Measurements from ENCODE around the gene NAV3. TPM values are rescaled to one million over a fixed set of nuclear protein-coding genes. Genes with fewer than 3 reads are reported as not detected.

NAV3 gene
- total RNA-seq, 1 donor from 2014 or later = 8.1 TPM

DNA sequence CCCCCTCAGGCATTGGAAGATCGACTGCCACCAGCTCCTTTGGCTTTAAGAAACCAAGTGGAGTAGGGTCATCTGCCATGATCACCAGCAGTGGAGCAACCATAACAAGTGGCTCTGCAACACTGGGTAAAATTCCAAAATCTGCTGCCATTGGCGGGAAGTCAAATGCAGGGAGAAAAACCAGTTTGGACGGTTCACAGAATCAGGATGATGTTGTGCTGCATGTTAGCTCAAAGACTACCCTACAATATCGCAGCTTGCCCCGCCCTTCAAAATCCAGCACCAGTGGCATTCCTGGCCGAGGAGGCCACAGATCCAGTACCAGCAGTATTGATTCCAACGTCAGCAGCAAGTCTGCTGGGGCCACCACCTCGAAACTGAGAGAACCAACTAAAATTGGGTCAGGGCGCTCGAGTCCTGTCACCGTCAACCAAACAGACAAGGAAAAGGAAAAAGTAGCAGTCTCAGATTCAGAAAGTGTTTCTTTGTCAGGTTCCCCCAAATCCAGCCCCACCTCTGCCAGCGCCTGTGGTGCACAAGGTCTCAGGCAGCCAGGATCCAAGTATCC, 288.7 kb downstream of the NAV3 start:
- Mint-ChIP-seq H3K27me3 (ENCODE audit: unreplicated experiment) (no peaks in the 10 kb centered on the region), H3K9me3 (ENCODE audit: unreplicated experiment) (peaks cover under 1% of the 10 kb centered on the region), H3K4me1 (ENCODE audit: unreplicated experiment) (peaks cover 5% of the 10 kb centered on the region), H3K4me3 (ENCODE audit: unreplicated experiment) (no peak overlapping the region), H3K36me3 (ENCODE audit: unreplicated experiment) (no peaks in the 10 kb centered on the region), H3K27ac (ENCODE audit: unreplicated experiment) (no peak overlapping the region)
- DNase-seq (ENCODE audit: extremely low spot score, unreplicated experiment) = no peak
- TF ChIP-seq, protein P1, sequence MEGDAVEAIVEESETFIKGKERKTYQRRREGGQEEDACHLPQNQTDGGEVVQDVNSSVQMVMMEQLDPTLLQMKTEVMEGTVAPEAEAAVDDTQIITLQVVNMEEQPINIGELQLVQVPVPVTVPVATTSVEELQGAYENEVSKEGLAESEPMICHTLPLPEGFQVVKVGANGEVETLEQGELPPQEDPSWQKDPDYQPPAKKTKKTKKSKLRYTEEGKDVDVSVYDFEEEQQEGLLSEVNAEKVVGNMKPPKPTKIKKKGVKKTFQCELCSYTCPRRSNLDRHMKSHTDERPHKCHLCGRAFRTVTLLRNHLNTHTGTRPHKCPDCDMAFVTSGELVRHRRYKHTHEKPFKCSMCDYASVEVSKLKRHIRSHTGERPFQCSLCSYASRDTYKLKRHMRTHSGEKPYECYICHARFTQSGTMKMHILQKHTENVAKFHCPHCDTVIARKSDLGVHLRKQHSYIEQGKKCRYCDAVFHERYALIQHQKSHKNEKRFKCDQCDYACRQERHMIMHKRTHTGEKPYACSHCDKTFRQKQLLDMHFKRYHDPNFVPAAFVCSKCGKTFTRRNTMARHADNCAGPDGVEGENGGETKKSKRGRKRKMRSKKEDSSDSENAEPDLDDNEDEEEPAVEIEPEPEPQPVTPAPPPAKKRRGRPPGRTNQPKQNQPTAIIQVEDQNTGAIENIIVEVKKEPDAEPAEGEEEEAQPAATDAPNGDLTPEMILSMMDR (IDR thresholded peaks at IDR 0.05) = no peak

DNA sequence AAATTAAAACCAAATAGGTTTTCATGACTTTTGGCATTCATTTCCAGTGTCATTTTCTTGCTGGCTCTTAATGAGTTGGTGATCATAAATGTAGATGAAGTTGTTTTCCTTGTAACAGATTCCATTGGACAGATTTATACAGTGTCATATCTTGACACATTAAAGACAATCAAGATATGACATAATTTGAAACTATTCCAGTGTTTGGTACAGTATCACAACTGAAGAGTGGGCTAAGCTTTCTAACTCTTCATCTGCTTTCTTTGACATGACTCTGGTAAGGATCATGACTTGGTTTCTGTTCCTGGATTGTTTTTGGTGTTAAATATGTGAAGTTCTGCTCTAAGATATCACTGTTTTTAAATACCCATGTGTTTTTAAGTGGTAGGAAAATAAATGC, 289.6 kb downstream of the NAV3 start:
- TF ChIP-seq, protein P1 (IDR thresholded peaks at IDR 0.05) = no peak
- H3K4me3 Mint-ChIP-seq (ENCODE audit: unreplicated experiment) = no peak overlapping the region
- H3K9me3 Mint-ChIP-seq (ENCODE audit: unreplicated experiment) = no peaks in the 10 kb centered on the region
- H3K36me3 Mint-ChIP-seq (ENCODE audit: unreplicated experiment) = no peaks in the 10 kb centered on the region
- DNase-seq (ENCODE audit: extremely low spot score, unreplicated experiment) = no peak
- no peak overlapping the region for H3K27ac Mint-ChIP-seq (ENCODE audit: unreplicated experiment)
- H3K27me3 Mint-ChIP-seq (ENCODE audit: unreplicated experiment) = no peaks in the 10 kb centered on the region
- H3K4me1 Mint-ChIP-seq (ENCODE audit: unreplicated experiment) = peaks cover 5% of the 10 kb centered on the region

DNA sequence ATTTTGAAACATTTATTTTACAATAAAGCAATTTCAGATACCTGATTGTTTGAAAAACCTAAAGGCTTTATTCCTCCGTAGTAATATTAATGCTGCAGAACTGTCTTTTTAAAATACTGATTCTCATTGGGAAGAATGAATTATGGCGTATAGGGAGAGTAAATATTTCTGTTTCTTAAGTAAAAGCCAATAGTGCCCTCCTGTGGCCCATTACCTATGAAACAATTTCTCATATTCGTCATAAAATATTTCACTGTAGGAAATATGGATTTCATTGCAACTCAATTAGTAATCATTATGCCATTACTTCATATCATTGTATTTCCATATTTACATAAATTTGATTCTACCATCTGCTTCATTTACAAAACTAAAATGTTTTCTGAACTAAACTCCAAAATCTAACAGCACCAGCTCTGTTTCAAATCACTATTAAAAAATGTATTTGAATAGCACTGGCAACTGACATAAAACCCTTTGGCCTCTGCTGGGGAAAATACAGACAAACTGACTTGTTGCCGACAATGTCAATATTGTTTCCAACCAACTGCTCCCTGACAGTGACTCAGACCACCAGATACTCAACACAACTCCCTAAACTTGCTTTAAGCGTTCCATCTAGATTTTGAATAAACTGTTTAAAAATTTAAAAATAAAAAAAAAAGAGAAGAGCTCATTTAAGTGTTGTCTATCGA, 290.3 kb downstream of the NAV3 start:
- Mint-ChIP-seq H3K27me3 (ENCODE audit: unreplicated experiment) (no peaks in the 10 kb centered on the region), H3K9me3 (ENCODE audit: unreplicated experiment) (no peaks in the 10 kb centered on the region), H3K4me1 (ENCODE audit: unreplicated experiment) (peaks cover 5% of the 10 kb centered on the region), H3K36me3 (ENCODE audit: unreplicated experiment) (no peaks in the 10 kb centered on the region), H3K4me3 (ENCODE audit: unreplicated experiment) (no peak overlapping the region), H3K27ac (ENCODE audit: unreplicated experiment) (no peak overlapping the region)
- no peak for DNase-seq (ENCODE audit: extremely low spot score, unreplicated experiment)
- TF ChIP-seq, protein P1 (IDR thresholded peaks at IDR 0.05) = peak; percentile 55

DNA sequence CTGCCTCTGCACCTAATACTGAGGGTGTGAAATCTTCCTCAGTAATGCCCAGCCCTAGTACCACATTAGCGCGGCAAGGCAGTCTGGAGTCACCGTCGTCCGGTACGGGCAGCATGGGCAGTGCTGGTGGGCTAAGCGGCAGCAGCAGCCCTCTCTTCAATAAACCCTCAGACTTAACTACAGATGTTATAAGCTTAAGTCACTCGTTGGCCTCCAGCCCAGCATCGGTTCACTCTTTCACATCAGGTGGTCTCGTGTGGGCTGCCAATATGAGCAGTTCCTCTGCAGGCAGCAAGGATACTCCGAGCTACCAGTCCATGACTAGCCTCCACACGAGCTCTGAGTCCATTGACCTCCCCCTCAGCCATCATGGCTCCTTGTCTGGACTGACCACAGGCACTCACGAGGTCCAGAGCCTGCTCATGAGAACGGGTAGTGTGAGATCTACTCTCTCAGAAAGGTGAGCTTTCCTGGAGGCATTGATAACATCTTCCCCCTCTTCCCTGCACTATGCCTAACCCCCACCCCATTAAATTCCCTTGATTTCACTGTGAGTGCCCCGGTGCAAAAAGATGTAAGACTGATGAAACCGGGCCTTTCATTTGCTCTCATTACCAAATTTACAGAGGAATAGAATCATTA, 291.4 kb downstream of the NAV3 start:
- H3K27ac Mint-ChIP-seq (ENCODE audit: unreplicated experiment) = no peak overlapping the region
- no peaks in the 10 kb centered on the region for H3K36me3 Mint-ChIP-seq (ENCODE audit: unreplicated experiment)
- H3K4me1 Mint-ChIP-seq (ENCODE audit: unreplicated experiment) = peaks cover 9% of the 10 kb centered on the region
- no peaks in the 10 kb centered on the region for H3K9me3 Mint-ChIP-seq (ENCODE audit: unreplicated experiment)
- no peak overlapping the region for H3K4me3 Mint-ChIP-seq (ENCODE audit: unreplicated experiment)
- TF ChIP-seq, protein P1 (IDR thresholded peaks at IDR 0.05) = no peak
- no peaks in the 10 kb centered on the region for H3K27me3 Mint-ChIP-seq (ENCODE audit: unreplicated experiment)
- DNase-seq (ENCODE audit: extremely low spot score, unreplicated experiment) = no peak

DNA sequence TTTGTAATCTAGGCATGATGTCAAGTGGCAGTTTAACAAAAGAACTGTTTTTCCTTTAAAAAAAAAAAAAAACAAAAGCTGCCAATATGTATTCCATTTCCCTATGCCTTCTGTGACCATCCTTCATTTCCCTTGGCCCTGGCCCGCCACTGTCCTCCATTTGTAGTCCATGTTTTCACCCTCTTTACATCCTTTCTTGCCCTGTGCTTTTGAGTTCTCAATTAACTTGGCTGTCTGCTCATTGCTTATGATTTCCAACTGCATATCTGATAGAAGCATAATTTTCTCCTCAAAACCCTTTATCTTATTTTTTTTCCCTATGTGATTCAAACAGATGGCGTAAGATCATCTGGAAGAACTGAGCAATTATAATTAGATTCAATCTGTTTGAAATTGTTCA, 297.5 kb downstream of the NAV3 start:
- Mint-ChIP-seq H3K36me3 (ENCODE audit: unreplicated experiment) (no peaks in the 10 kb centered on the region), H3K4me3 (ENCODE audit: unreplicated experiment) (no peak overlapping the region), H3K9me3 (ENCODE audit: unreplicated experiment) (no peaks in the 10 kb centered on the region), H3K27me3 (ENCODE audit: unreplicated experiment) (no peaks in the 10 kb centered on the region), H3K27ac (ENCODE audit: unreplicated experiment) (no peak overlapping the region), H3K4me1 (ENCODE audit: unreplicated experiment) (peaks cover 4% of the 10 kb centered on the region)
- TF ChIP-seq, protein P1 (IDR thresholded peaks at IDR 0.05) = no peak
- no peak for DNase-seq (ENCODE audit: extremely low spot score, unreplicated experiment)
